H9 (cell line): ENCODE measurements around the gene ORM2. TPM values are rescaled to one million over a fixed set of nuclear protein-coding genes. Genes with fewer than 3 reads are reported as not detected.

Experiments
- DNase-seq: peaks from one replicate; pipeline ENCODE4 v3.0.0-alpha.2; 2017
- H2AFZ ChIP-seq: one replicate; pipeline ENCODE4 v1.6.1; 2013; ENCODE audit warnings: mild to moderate bottlenecking, low read length, control low read depth, moderate library complexity
- H2AK5ac ChIP-seq: 2 replicates; pipeline ENCODE4 v1.6.1; 2013; ENCODE audit warnings: low read length, control low read depth, mixed read lengths; ENCODE audit not compliant: insufficient read length
- H2BK120ac ChIP-seq: one replicate; pipeline ENCODE4 v1.6.1; 2013; ENCODE audit warnings: low read depth, mild to moderate bottlenecking, low read length, control low read depth, inconsistent platforms; ENCODE audit not compliant: poor library complexity, severe bottlenecking
- H2BK12ac ChIP-seq: 2 replicates; pipeline ENCODE4 v1.6.1; 2013; ENCODE audit warnings: low read length, control low read depth, mixed read lengths, low read depth; ENCODE audit not compliant: insufficient read length
- H2BK15ac ChIP-seq: 2 replicates; pipeline ENCODE4 v1.6.1; 2013; ENCODE audit warnings: low read depth, low read length, control low read depth
- H2BK20ac ChIP-seq: one replicate; pipeline ENCODE4 v1.6.1; 2013; ENCODE audit warnings: low read depth, mild to moderate bottlenecking, low read length, control low read depth, inconsistent platforms; ENCODE audit not compliant: poor library complexity, severe bottlenecking
- H2BK5ac ChIP-seq: 2 replicates; pipeline ENCODE4 v1.6.1; 2013; ENCODE audit warnings: low read length, control low read depth, mixed read lengths; ENCODE audit not compliant: insufficient read length
- H3K14ac ChIP-seq: 2 replicates; pipeline ENCODE4 v1.6.1; 2013; ENCODE audit warnings: low read length, control low read depth; ENCODE audit not compliant: insufficient read depth
- H3K18ac ChIP-seq: 2 replicates; pipeline ENCODE4 v1.6.1; 2013; ENCODE audit warnings: low read depth, mild to moderate bottlenecking, mixed read lengths, low read length, control low read depth; ENCODE audit not compliant: insufficient read length
- H3K23ac ChIP-seq: 2 replicates; pipeline ENCODE4 v1.6.1; 2013; ENCODE audit warnings: low read length, control low read depth, mixed read lengths, low read depth; ENCODE audit not compliant: insufficient read length
- H3K23me2 ChIP-seq: 2 replicates; pipeline ENCODE4 v1.6.1; 2013; ENCODE audit warnings: low read depth, mild to moderate bottlenecking, mixed read lengths, low read length, control low read depth; ENCODE audit not compliant: insufficient read length, poor library complexity, severe bottlenecking
- H3K27ac ChIP-seq: 2 replicates; pipeline ENCODE4 v1.5.1; 2013; ENCODE audit warnings: low read length, control low read depth, mixed read lengths, low read depth; ENCODE audit not compliant: insufficient read length
- H3K27me3 ChIP-seq: 2 replicates; pipeline ENCODE4 v1.6.1; 2013; ENCODE audit warnings: low read length, control low read depth, inconsistent platforms; ENCODE audit not compliant: insufficient read depth
- H3K4ac ChIP-seq: 2 replicates; pipeline ENCODE4 v1.6.1; 2013; ENCODE audit warnings: low read depth, mild to moderate bottlenecking, control low read depth, inconsistent platforms, low read length, moderate library complexity
- H3K4me1 ChIP-seq: 2 replicates; pipeline ENCODE4 v1.6.1; 2013; ENCODE audit warnings: low read length, control low read depth, inconsistent platforms; ENCODE audit not compliant: insufficient read depth
- H3K4me2 ChIP-seq: 2 replicates; pipeline ENCODE4 v1.6.1; 2013; ENCODE audit warnings: low read length, control low read depth, mixed read lengths; ENCODE audit not compliant: insufficient read length, insufficient read depth
- H3K56ac ChIP-seq: 2 replicates; pipeline ENCODE4 v1.6.1; 2013; ENCODE audit warnings: low read depth, mild to moderate bottlenecking, mixed read lengths, low read length, control low read depth; ENCODE audit not compliant: insufficient read length
- H3K79me1 ChIP-seq: 2 replicates; pipeline ENCODE4 v1.6.1; 2013; ENCODE audit warnings: low read depth, mild to moderate bottlenecking, moderate library complexity, low read length, control low read depth, inconsistent platforms; ENCODE audit not compliant: insufficient read depth, poor library complexity, severe bottlenecking
- H3K79me2 ChIP-seq: 2 replicates; pipeline ENCODE4 v1.6.1; 2013; ENCODE audit warnings: low read length, control low read depth, inconsistent platforms; ENCODE audit not compliant: insufficient read depth
- H3K9ac ChIP-seq: 2 replicates; pipeline ENCODE4 v1.6.1; 2013; ENCODE audit warnings: low read length, control low read depth, mixed read lengths; ENCODE audit not compliant: insufficient read length; ENCODE audit errors: extremely low read depth
- H3K9me3 ChIP-seq: one replicate; pipeline ENCODE4 v1.6.1; 2013; ENCODE audit warnings: low read depth, low read length, inconsistent platforms; ENCODE audit not compliant: control insufficient read depth
- H3T11ph ChIP-seq: one replicate; pipeline ENCODE4 v1.6.1; 2013; ENCODE audit warnings: mild to moderate bottlenecking, low read length, control low read depth, inconsistent platforms
- H4K20me1 ChIP-seq: one replicate; pipeline ENCODE4 v1.6.1; 2013; ENCODE audit not compliant: control insufficient read depth, insufficient read length, insufficient read depth
- H4K5ac ChIP-seq: 2 replicates; pipeline ENCODE4 v1.6.1; 2013; ENCODE audit warnings: low read depth, mild to moderate bottlenecking, mixed read lengths, low read length, control low read depth; ENCODE audit not compliant: insufficient read length
- H4K8ac ChIP-seq: replicated peaks from 2 replicates; pipeline ENCODE4 v1.6.1; 2013; ENCODE audit warnings: low read length, control low read depth, mixed read lengths, low read depth; ENCODE audit not compliant: insufficient read length
- H4K91ac ChIP-seq: 2 replicates; pipeline ENCODE4 v1.6.1; 2013; ENCODE audit warnings: low read depth, mild to moderate bottlenecking, moderate library complexity, mixed read lengths, low read length, control low read depth; ENCODE audit not compliant: insufficient read length
- H3K27ac Mint-ChIP-seq, 3 experiments: 2 replicates in 2 of 3; 3 replicates in 1 of 3; pipeline ENCODE4 v1.8.0; 2020 to 2021; ENCODE audit warnings: mixed read lengths in 3 of 3, mild to moderate bottlenecking in 1 of 3, moderate library complexity in 1 of 3
- H3K27me3 Mint-ChIP-seq: 2 replicates; pipeline ENCODE4 v1.8.0; 2021; ENCODE audit warnings: low read depth, mild to moderate bottlenecking, moderate library complexity, mixed read lengths
- H3K36me3 Mint-ChIP-seq, 3 experiments: 2 replicates in 2 of 3; 3 replicates in 1 of 3; pipeline ENCODE4 v1.8.0; 2020 to 2021; ENCODE audit warnings: low read depth in 3 of 3, mixed read lengths in 3 of 3; ENCODE audit not compliant: insufficient read depth in 1 of 3
- H3K4me1 Mint-ChIP-seq, 2 experiments: 2 replicates each; pipeline ENCODE4 v1.8.0; 2020; ENCODE audit warnings: mixed read lengths in 2 of 2
- H3K4me3 Mint-ChIP-seq, 2 experiments: 2 replicates in 1 of 2; 3 replicates in 1 of 2; pipeline ENCODE4 v1.8.0; 2020 to 2021; ENCODE audit warnings: mild to moderate bottlenecking in 2 of 2, mixed read lengths in 2 of 2, moderate library complexity in 1 of 2
- H3K9me3 Mint-ChIP-seq, 2 experiments: 2 replicates in 1 of 2; 3 replicates in 1 of 2; pipeline ENCODE4 v1.8.0; 2020; ENCODE audit warnings: mild to moderate bottlenecking in 2 of 2, mixed read lengths in 2 of 2, moderate library complexity in 1 of 2
- WGBS: extraction: QIAGEN DNeasy Blood & Tissue Kit; methylation state at CpG from one replicate; pipeline ENCODE4 v1.1.7; 2013; ENCODE audit warnings: missing lambda C conversion rate, low lambda C conversion rate, mixed read lengths; ENCODE audit not compliant: insufficient read length; ENCODE audit errors: extremely low coverage; 5-methylcytosine and 5-hydroxymethylcytosine counted together
- total RNA-seq: library from RNA; stranded (reverse); gene quantifications from 2 replicates; pipeline ENCODE4 v1.2.1, GENCODE V29; 2021
- TF ChIP-seq, protein P1 (sequence below): fragments of 200-600 bp; sonication (generic); conservative IDR thresholded peaks from 3 replicates; pipeline ENCODE4 v1.8.0; 2021; ENCODE audit warnings: antibody characterized with exemption, mild to moderate bottlenecking

The ORM2 gene
- total RNA-seq, 1 experiment from 2014 or later, result 1.2 TPM

DNA sequence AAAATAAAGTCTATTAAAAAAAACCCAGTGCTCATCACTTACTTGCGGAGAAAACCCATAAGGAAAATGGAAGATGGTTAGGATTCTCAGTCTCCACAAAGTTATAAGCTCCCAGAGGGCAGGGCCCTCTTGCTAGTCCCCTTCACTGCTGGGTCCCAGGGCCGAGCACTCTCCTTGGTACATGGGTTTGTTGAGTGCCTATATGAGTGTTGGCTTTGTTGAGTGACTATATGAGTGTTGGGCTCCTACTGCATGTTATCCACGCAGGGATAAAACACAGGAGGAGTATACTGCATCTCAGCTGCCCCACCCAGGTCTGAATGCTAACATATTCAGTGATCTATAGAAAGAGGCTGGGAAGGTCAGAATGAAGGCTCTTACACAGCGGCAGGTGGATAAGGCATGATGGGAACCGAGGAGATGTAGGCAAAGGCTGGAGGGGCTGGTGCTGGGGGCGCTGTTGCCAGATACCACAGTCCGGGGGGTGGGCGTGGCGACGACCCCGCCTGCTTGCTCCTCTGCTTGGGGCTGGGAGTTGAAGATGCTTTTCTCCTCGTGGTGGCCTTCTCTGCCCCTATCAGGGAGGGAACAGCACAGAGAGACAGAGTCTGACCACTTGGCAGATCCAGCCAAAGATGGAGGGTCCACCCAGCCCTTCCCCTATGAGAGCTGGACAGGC lies 11.6 kb downstream of the ORM2 start:
- WGBS, result no CpG with 5 or more reads among the region's 12 CpGs
- Histone ChIP-seq H4K5ac (no peak overlapping the region), H4K20me1 (no peaks in the 10 kb centered on the region), H2BK12ac (no peak overlapping the region), H2AK5ac (no peak overlapping the region), H3K4me2 (no peak overlapping the region), H3K27me3 (no peaks in the 10 kb centered on the region), H3K4ac (no peak overlapping the region), H3K23me2 (no peaks in the 10 kb centered on the region), H2BK120ac (no peak overlapping the region), H3K14ac (no peak overlapping the region), H3K79me1 (no peaks in the 10 kb centered on the region), H3K9me3 (no peaks in the 10 kb centered on the region), H3K9ac (no peak overlapping the region), H4K91ac (no peak overlapping the region), H3K79me2 (no peaks in the 10 kb centered on the region), H3K27ac (no peak overlapping the region), H2BK5ac (no peak overlapping the region), H3T11ph (no peak overlapping the region), H2AFZ (no peak overlapping the region), H3K56ac (no peak overlapping the region), H4K8ac (no peak overlapping the region), H2BK15ac (no peak overlapping the region), H3K18ac (no peak overlapping the region), H3K23ac (no peak overlapping the region), H3K4me1 (no peaks in the 10 kb centered on the region), H2BK20ac (no peak overlapping the region)
- Mint-ChIP-seq H3K4me1 (no peaks in the 10 kb centered on the region), H3K4me3 (no peak overlapping the region), H3K9me3 (no peaks in the 10 kb centered on the region), H3K27ac (no peak overlapping the region), H3K36me3 (peaks cover 42 to 83% (median 67%) of the 10 kb centered on the region in 3 experiments), H3K27me3 (no peaks in the 10 kb centered on the region; the same call in 1 of the 2 replicates)
- TF ChIP-seq, protein P1, sequence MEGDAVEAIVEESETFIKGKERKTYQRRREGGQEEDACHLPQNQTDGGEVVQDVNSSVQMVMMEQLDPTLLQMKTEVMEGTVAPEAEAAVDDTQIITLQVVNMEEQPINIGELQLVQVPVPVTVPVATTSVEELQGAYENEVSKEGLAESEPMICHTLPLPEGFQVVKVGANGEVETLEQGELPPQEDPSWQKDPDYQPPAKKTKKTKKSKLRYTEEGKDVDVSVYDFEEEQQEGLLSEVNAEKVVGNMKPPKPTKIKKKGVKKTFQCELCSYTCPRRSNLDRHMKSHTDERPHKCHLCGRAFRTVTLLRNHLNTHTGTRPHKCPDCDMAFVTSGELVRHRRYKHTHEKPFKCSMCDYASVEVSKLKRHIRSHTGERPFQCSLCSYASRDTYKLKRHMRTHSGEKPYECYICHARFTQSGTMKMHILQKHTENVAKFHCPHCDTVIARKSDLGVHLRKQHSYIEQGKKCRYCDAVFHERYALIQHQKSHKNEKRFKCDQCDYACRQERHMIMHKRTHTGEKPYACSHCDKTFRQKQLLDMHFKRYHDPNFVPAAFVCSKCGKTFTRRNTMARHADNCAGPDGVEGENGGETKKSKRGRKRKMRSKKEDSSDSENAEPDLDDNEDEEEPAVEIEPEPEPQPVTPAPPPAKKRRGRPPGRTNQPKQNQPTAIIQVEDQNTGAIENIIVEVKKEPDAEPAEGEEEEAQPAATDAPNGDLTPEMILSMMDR, result no peak
- no peak for DNase-seq
